GM12878 (cell line): ENCODE results near the gene ITFG1.

Experiments
- CEBPB ChIP-seq, 2 experiments: fragments of 150-350 bp in 1 of 2; IDR thresholded peaks; 2 replicates each; pipeline ENCODE4 v1.6.1; 2012 to 2014; ENCODE audit warnings: low read depth in 2 of 2, low read length in 2 of 2, borderline replicate concordance in 1 of 2, inconsistent platforms in 1 of 2
- HDAC2 ChIP-seq: fragments of 200-600 bp; sonication (generic); IDR thresholded peaks from 2 replicates; pipeline ENCODE4 v1.6.1; 2017
- MXI1 ChIP-seq: fragments of 150-350 bp; IDR thresholded peaks from 2 replicates; pipeline ENCODE4 v1.6.1; 2011; ENCODE audit warnings: low read depth, mild to moderate bottlenecking, inconsistent platforms, low read length, improper control_type of control experiment
- NFYB ChIP-seq: IDR thresholded peaks from 2 replicates; pipeline ENCODE4 v1.6.1; 2011; ENCODE audit warnings: low read depth, mild to moderate bottlenecking, low read length, improper control_type of control experiment, moderate library complexity; ENCODE audit not compliant: insufficient read depth
- SIN3A ChIP-seq: IDR thresholded peaks from 2 replicates; pipeline ENCODE4 v1.6.1; 2012; ENCODE audit warnings: low read depth, low read length, improper control_type of control experiment
- SMARCA5 ChIP-seq: fragments of 450-650 bp; IDR thresholded peaks from 2 replicates; pipeline ENCODE4 v1.6.1; 2017; ENCODE audit warnings: mild to moderate bottlenecking
- ZNF274 ChIP-seq: IDR thresholded peaks from one replicate; pipeline ENCODE4 v1.8.0; 2011; ENCODE audit not compliant: insufficient read length, insufficient read depth
- TF ChIP-seq, protein P1 (sequence below), 3 experiments: IDR thresholded peaks in 2 of 3; conservative IDR thresholded peaks in 1 of 3; 2 replicates each; pipeline ENCODE4 v1.5.1; 2011; ENCODE audit warnings: low read depth in 3 of 3, low read length in 3 of 3, mild to moderate bottlenecking in 3 of 3, control low read depth in 2 of 3, moderate library complexity in 2 of 3, inconsistent platforms in 1 of 3, mixed read lengths in 1 of 3; ENCODE audit not compliant: control insufficient read depth in 2 of 3, insufficient read depth in 1 of 3; ENCODE audit errors: extremely low read depth in 1 of 3
- TF ChIP-seq, protein P2 (sequence below): fragments of 150-350 bp; IDR thresholded peaks from 2 replicates; pipeline ENCODE4 v1.6.1; 2016; ENCODE audit warnings: low read depth, low read length
- TF ChIP-seq, protein P3 (sequence below): fragments of 450-650 bp; IDR thresholded peaks from 2 replicates; pipeline ENCODE4 v1.6.1; 2017; ENCODE audit warnings: mild to moderate bottlenecking, moderate library complexity

DNA sequence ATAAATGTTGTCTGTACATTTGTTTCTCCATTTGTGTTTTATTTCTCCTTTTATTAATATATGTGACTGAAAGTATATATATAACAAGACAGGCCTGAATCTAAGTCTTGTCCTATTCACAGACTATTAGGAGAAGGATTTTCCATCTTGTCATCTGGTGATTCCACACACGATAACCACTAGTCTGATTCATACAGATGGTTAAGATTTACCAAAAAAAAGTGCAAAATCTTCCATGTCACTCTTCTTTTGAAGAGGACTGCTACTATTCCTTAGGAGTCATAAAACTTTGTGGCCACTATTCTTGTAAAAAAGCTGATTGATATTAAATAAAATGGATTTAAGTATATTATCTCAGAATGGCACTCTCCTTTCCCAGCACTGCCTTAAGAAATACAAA lies 156.3 kb downstream of the ITFG1 start:
- TF ChIP-seq, protein P1, sequence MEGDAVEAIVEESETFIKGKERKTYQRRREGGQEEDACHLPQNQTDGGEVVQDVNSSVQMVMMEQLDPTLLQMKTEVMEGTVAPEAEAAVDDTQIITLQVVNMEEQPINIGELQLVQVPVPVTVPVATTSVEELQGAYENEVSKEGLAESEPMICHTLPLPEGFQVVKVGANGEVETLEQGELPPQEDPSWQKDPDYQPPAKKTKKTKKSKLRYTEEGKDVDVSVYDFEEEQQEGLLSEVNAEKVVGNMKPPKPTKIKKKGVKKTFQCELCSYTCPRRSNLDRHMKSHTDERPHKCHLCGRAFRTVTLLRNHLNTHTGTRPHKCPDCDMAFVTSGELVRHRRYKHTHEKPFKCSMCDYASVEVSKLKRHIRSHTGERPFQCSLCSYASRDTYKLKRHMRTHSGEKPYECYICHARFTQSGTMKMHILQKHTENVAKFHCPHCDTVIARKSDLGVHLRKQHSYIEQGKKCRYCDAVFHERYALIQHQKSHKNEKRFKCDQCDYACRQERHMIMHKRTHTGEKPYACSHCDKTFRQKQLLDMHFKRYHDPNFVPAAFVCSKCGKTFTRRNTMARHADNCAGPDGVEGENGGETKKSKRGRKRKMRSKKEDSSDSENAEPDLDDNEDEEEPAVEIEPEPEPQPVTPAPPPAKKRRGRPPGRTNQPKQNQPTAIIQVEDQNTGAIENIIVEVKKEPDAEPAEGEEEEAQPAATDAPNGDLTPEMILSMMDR (IDR thresholded peaks at IDR 0.05 in 2 of 3, conservative IDR thresholded peaks at IDR 0.05 in 1 of 3; ENCODE audit: control insufficient read depth in 2 of 3, extremely low read depth in 1 of 3, insufficient read depth in 1 of 3, low read depth in 3 of 3, low read length in 3 of 3), result no peak
- TF ChIP-seq ZNF274 (no peak), MXI1 (no peak), HDAC2 (no peak), SIN3A (no peak), CEBPB (IDR thresholded peaks at IDR 0.05; ENCODE audit: borderline replicate concordance in 1 of 2, low read depth in 2 of 2, low read length in 2 of 2) (no peak), SMARCA5 (no peak), NFYB (no peak)
- TF ChIP-seq, protein P2, sequence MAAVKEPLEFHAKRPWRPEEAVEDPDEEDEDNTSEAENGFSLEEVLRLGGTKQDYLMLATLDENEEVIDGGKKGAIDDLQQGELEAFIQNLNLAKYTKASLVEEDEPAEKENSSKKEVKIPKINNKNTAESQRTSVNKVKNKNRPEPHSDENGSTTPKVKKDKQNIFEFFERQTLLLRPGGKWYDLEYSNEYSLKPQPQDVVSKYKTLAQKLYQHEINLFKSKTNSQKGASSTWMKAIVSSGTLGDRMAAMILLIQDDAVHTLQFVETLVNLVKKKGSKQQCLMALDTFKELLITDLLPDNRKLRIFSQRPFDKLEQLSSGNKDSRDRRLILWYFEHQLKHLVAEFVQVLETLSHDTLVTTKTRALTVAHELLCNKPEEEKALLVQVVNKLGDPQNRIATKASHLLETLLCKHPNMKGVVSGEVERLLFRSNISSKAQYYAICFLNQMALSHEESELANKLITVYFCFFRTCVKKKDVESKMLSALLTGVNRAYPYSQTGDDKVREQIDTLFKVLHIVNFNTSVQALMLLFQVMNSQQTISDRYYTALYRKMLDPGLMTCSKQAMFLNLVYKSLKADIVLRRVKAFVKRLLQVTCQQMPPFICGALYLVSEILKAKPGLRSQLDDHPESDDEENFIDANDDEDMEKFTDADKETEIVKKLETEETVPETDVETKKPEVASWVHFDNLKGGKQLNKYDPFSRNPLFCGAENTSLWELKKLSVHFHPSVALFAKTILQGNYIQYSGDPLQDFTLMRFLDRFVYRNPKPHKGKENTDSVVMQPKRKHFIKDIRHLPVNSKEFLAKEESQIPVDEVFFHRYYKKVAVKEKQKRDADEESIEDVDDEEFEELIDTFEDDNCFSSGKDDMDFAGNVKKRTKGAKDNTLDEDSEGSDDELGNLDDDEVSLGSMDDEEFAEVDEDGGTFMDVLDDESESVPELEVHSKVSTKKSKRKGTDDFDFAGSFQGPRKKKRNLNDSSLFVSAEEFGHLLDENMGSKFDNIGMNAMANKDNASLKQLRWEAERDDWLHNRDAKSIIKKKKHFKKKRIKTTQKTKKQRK, result no peak
- TF ChIP-seq, protein P3, sequence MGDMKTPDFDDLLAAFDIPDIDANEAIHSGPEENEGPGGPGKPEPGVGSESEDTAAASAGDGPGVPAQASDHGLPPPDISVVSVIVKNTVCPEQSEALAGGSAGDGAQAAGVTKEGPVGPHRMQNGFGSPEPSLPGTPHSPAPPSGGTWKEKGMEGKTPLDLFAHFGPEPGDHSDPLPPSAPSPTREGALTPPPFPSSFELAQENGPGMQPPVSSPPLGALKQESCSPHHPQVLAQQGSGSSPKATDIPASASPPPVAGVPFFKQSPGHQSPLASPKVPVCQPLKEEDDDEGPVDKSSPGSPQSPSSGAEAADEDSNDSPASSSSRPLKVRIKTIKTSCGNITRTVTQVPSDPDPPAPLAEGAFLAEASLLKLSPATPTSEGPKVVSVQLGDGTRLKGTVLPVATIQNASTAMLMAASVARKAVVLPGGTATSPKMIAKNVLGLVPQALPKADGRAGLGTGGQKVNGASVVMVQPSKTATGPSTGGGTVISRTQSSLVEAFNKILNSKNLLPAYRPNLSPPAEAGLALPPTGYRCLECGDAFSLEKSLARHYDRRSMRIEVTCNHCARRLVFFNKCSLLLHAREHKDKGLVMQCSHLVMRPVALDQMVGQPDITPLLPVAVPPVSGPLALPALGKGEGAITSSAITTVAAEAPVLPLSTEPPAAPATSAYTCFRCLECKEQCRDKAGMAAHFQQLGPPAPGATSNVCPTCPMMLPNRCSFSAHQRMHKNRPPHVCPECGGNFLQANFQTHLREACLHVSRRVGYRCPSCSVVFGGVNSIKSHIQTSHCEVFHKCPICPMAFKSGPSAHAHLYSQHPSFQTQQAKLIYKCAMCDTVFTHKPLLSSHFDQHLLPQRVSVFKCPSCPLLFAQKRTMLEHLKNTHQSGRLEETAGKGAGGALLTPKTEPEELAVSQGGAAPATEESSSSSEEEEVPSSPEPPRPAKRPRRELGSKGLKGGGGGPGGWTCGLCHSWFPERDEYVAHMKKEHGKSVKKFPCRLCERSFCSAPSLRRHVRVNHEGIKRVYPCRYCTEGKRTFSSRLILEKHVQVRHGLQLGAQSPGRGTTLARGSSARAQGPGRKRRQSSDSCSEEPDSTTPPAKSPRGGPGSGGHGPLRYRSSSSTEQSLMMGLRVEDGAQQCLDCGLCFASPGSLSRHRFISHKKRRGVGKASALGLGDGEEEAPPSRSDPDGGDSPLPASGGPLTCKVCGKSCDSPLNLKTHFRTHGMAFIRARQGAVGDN, result no peak
